Motor neuron (in vitro differentiated cells): Measurements from ENCODE around the gene RHOA. TPM values are rescaled to one million over a fixed set of nuclear protein-coding genes. Genes with fewer than 3 reads are reported as not detected.

Experiments
- ATAC-seq, 8 experiments: fragments of 200-7000 bp; cut with Tn5 transposase; replicated peaks in 6 of 8; 2 replicates each; pipeline ENCODE4 v1.8.0; 2021; ENCODE audit warnings: mild to moderate bottlenecking in 8 of 8, moderate library complexity in 8 of 8
- H3K27ac ChIP-seq, 2 donors: fragments of 250-450 bp; sonication (Bioruptor Pico); 2 replicates each; pipeline ENCODE4 v1.9.0; 2021; ENCODE audit warnings: antibody characterized with exemption in 2 of 2, mild to moderate bottlenecking in 2 of 2, moderate library complexity in 1 of 2
- H3K4me1 ChIP-seq, 2 donors: fragments of 250-450 bp; sonication (Bioruptor Pico); replicated peaks in 1 of 2; 2 replicates each; pipeline ENCODE4 v1.6.1; 2021; ENCODE audit warnings: antibody characterized with exemption in 2 of 2, mild to moderate bottlenecking in 2 of 2, moderate library complexity in 1 of 2
- H3K4me3 ChIP-seq, 5 donors: fragments of 250-450 bp; sonication (Bioruptor Pico); 2 replicates each; pipeline ENCODE4 v1.9.0; 2021; ENCODE audit warnings: antibody characterized with exemption in 5 of 5, mild to moderate bottlenecking in 5 of 5, moderate library complexity in 4 of 5
- WGBS, 10 experiments: fragments of 450-650 bp; shearing (Covaris generic); methylation state at CpG; one replicate each; pipeline ENCODE4 v1.0.0; 2022; 5-methylcytosine and 5-hydroxymethylcytosine counted together
- in situ Hi-C, 9 experiments: fragments of 400-800 bp; cut with MboI; loops; one replicate each; pipeline ENCODE4 v1.15.0; 2021; ENCODE audit warnings: low sequenced_read_pairs in 9 of 9, low pct_unique_long_range_greater_than_20kb in 2 of 9; ENCODE audit not compliant: unreplicated experiment in 9 of 9
- total RNA-seq, 8 experiments: library from RNA; unstranded; fragments of 300-600 nt; gene quantifications; 2 replicates each; pipeline versions ENCODE4 v1.2.3 to v1.2.4, GENCODE V29; 2022

Gene RHOA
- total RNA-seq, 8 experiments from 2014 or later = 80.9 to 295 (median 201) TPM

GRCh38 chr3:49422379-49423248, 10.8 kb upstream of the RHOA start, which contains the start of gene AMT:
TSS of gene AMT (minus strand) at chr3:49422473. CDS start at chr3:49422450, 23 bp downstream.
- WGBS, 10 experiments = 50 to 100% (median 93%) methylated on average over 1 to 4 of the region's 25 CpGs; no CpG with 5 or more reads in 5 of the 10 experiments
- in situ Hi-C loops = no loop called here
- peak within 1 kb of the TSS; percentile 54 to 60 for H3K27ac ChIP-seq
- peak in 6 of 8 experiments; percentile 59 to 96 (median 90) for ATAC-seq
- no peaks in the 10 kb centered on the region for H3K4me1 ChIP-seq
- H3K4me3 ChIP-seq = peak within 1 kb of the TSS; percentile 34 to 48 (median 38)

GRCh38 chr3:49421890-49422378, 10.2 kb upstream of the RHOA start:
- in situ Hi-C loops = no loop called here
- ATAC-seq = peak in 5 of 8 experiments; percentile 46 to 76 (median 67)
- no peaks in the 10 kb centered on the region for H3K4me1 ChIP-seq
- H3K4me3 ChIP-seq = peak overlapping the region; percentile 34 to 48 (median 38)
- 28 to 50% methylated on average over 2 of the region's 14 CpGs; no CpG with 5 or more reads in 8 of the 10 experiments for WGBS, 10 experiments
- peak overlapping the region; percentile 54 to 60 for H3K27ac ChIP-seq

- peaks cover 7 to 8% of the 10 kb centered on the region in 2 donors for H3K4me1 ChIP-seq
- in situ Hi-C loops = no loop called here
- no peak overlapping the region for H3K27ac ChIP-seq
- 67 to 100% (median 91%) methylated on average over 1 to 6 of the region's 13 CpGs; no CpG with 5 or more reads in 6 of the 10 experiments for WGBS, 10 experiments
- ATAC-seq = no peak
- H3K4me3 ChIP-seq = no peak overlapping the region
Observed at GRCh38 chr3:49417516-49418120, 5.8 kb upstream of the RHOA start.

GRCh38 chr3:49416867-49417266, 5.1 kb upstream of the RHOA start:
- H3K4me1 ChIP-seq = peaks cover 7 to 8% of the 10 kb centered on the region in 2 donors
- in situ Hi-C loops = no loop called here
- H3K4me3 ChIP-seq = no peak overlapping the region
- ATAC-seq = no peak
- H3K27ac ChIP-seq = no peak overlapping the region
- 50 to 100% (median 80%) methylated on average over 1 to 2 of the region's 2 CpGs; no CpG with 5 or more reads in 4 of the 10 experiments for WGBS, 10 experiments

- Histone ChIP-seq H3K4me1 (peaks cover 7 to 8% of the 10 kb centered on the region in 2 donors), H3K4me3 (no peak overlapping the region), H3K27ac (no peak overlapping the region)
- ATAC-seq = no peak
- 33 to 100% (median 87%) methylated on average over 1 to 3 of the region's 4 CpGs; no CpG with 5 or more reads in 5 of the 10 experiments for WGBS, 10 experiments
- in situ Hi-C loops = no loop called here
Observed at GRCh38 chr3:49415931-49416601, 4.3 kb upstream of the RHOA start.

- in situ Hi-C loops = no loop called here
- ATAC-seq = no peak
Observed at GRCh38 chr3:49414753-49415152, 3.0 kb upstream of the RHOA start.

GRCh38 chr3:49413338-49413734, 1.6 kb upstream of the RHOA start:
- in situ Hi-C loops = no loop called here
- Histone ChIP-seq H3K4me3 (peak overlapping the region; percentile 73 to 96 (median 83)), H3K4me1 (peaks cover 17 to 18% of the 10 kb centered on the region in 2 donors), H3K27ac (no peak overlapping the region)
- no peak for ATAC-seq
- 67 to 100% (median 85%) methylated on average over 1 to 6 of the region's 6 CpGs; no CpG with 5 or more reads in 4 of the 10 experiments for WGBS, 10 experiments

More at GRCh38 chr3:49414753-49415152, 3.0 kb upstream of the RHOA start:
- Histone ChIP-seq H3K27ac (no peak overlapping the region), H3K4me1 (peaks cover 15 to 17% of the 10 kb centered on the region in 2 donors), H3K4me3 (no peak overlapping the region)
- 79 to 100% (median 90%) methylated on average over 1 to 2 of the region's 2 CpGs; no CpG with 5 or more reads in 7 of the 10 experiments for WGBS, 10 experiments

GRCh38 chr3:49412632-49413337, 1.0 kb upstream of the RHOA start:
- in situ Hi-C loops = no loop called here
- WGBS, 10 experiments = 0 to 100% (median 61%) methylated on average over 1 to 5 of the region's 16 CpGs; no CpG with 5 or more reads in 4 of the 10 experiments
- Histone ChIP-seq H3K4me1 (peaks cover 17 to 18% of the 10 kb centered on the region in 2 donors), H3K4me3 (peak overlapping the region; percentile 73 to 96 (median 83)), H3K27ac (peak overlapping the region; percentile 89 to 94)
- peak in 1 of 8 experiments; percentile 1 for ATAC-seq

GRCh38 chr3:49411535-49411967, 225 bp downstream of the RHOA start:
- peak overlapping the region; percentile 87 to 94 for H3K27ac ChIP-seq

GRCh38 chr3:49410846-49411534, 786 bp downstream of the RHOA start:
- peaks cover 17 to 18% of the 10 kb centered on the region in 2 donors for H3K4me1 ChIP-seq
- peak in 2 of 8 experiments; percentile 36 to 41 for ATAC-seq
- in situ Hi-C loops = no loop called here
- H3K27ac ChIP-seq = peak overlapping the region; percentile 87 to 94
- peak overlapping the region; percentile 73 to 96 (median 83) for H3K4me3 ChIP-seq
- whole genome bisulfite sequencing, 10 experiments = 0 to 10% (median 1%) methylated on average over 2 to 21 of the region's 33 CpGs

More at GRCh38 chr3:49411535-49411967, 225 bp downstream of the RHOA start:
- peak; percentile 9 to 33 (median 24) for ATAC-seq
- peaks cover 17 to 18% of the 10 kb centered on the region in 2 donors for H3K4me1 ChIP-seq
- in situ Hi-C loops = no loop called here
- H3K4me3 ChIP-seq = peak overlapping the region; percentile 73 to 96 (median 83)
- no CpG with 5 or more reads among the region's 59 CpGs for WGBS, 10 experiments

GRCh38 chr3:49410066-49410845, 1.5 kb downstream of the RHOA start:
- ATAC-seq = no peak
- WGBS, 10 experiments = 0 to 54% (median 24%) methylated on average over 1 to 4 of the region's 4 CpGs
- H3K4me1 ChIP-seq = peaks cover 17 to 18% of the 10 kb centered on the region in 2 donors
- H3K27ac ChIP-seq = no peak overlapping the region
- in situ Hi-C loops = no loop called here
- H3K4me3 ChIP-seq = peak overlapping the region; percentile 73 to 96 (median 83)
